MCF 10A (cell line): ENCODE measurements around the gene UBE3A. TPM values are rescaled to one million over a fixed set of nuclear protein-coding genes. Genes with fewer than 3 reads are reported as not detected.

ENCODE experiments used
- BruUV-seq: library from RNA; stranded (reverse); fragments of 400-500 nt; replicated peaks from 2 replicates; lab custom pipeline; 2021; lab: Mats Ljungman, UMichigan
- CTCF ChIA-PET: fragments of 300-600 bp; sonication (Branson Sonifier 250); formaldehyde crosslinking; extraction: SDS; loops from one replicate; lab custom pipeline; 2021; ENCODE audit warnings: antibody characterized with exemption, inconsistent platforms; lab: Yijun Ruan, JAX
- POLR2A ChIA-PET: fragments of 300-600, 350-650 bp; sonication (Branson Sonifier 250); formaldehyde crosslinking; extraction: SDS; loops from one replicate; lab custom pipeline; 2020; ENCODE audit warnings: antibody characterized with exemption, inconsistent platforms; lab: Yijun Ruan, JAX
- DNase-seq: peaks from one replicate; pipeline ENCODE4 v3.0.0-alpha.2; 2018; ENCODE audit not compliant: unreplicated experiment
- H3K27ac Mint-ChIP-seq: one replicate; pipeline ENCODE4 v1.8.0; 2022; ENCODE audit warnings: mild to moderate bottlenecking, low read depth, mixed read lengths; ENCODE audit not compliant: unreplicated experiment
- H3K27me3 Mint-ChIP-seq: one replicate; pipeline ENCODE4 v1.8.0; 2022; ENCODE audit warnings: mixed read lengths; ENCODE audit not compliant: insufficient read depth, unreplicated experiment
- H3K36me3 Mint-ChIP-seq: one replicate; pipeline ENCODE4 v1.8.0; 2022; ENCODE audit warnings: mild to moderate bottlenecking, moderate library complexity, mixed read lengths; ENCODE audit not compliant: insufficient read depth, unreplicated experiment
- H3K4me1 Mint-ChIP-seq: one replicate; pipeline ENCODE4 v1.8.0; 2022; ENCODE audit warnings: mixed read lengths; ENCODE audit not compliant: insufficient read depth, unreplicated experiment
- H3K4me3 Mint-ChIP-seq: one replicate; pipeline ENCODE4 v1.8.0; 2022; ENCODE audit warnings: mild to moderate bottlenecking, moderate library complexity, mixed read lengths; ENCODE audit not compliant: unreplicated experiment
- H3K9me3 Mint-ChIP-seq: one replicate; pipeline ENCODE4 v1.8.0; 2022; ENCODE audit warnings: mixed read lengths; ENCODE audit not compliant: unreplicated experiment
- intact Hi-C: fragments of 100-400 bp; cut with micrococcal nuclease; formaldehyde crosslinking; loops from 2 replicates; pipeline ENCODE4 v1.14.1; 2022
- total RNA-seq: library from RNA; stranded (reverse); gene quantifications from 2 replicates; pipeline ENCODE4 v1.2.3, GENCODE V29; 2022
- TF ChIP-seq, protein P1 (sequence below): fragments of 200-600 bp; IDR thresholded peaks from one replicate; pipeline ENCODE4 v1.8.0; 2022; ENCODE audit warnings: antibody characterized with exemption, mild to moderate bottlenecking; ENCODE audit not compliant: unreplicated experiment

Gene UBE3A
- total RNA-seq, 1 experiment from 2014 or later, result 101 TPM

DNA sequence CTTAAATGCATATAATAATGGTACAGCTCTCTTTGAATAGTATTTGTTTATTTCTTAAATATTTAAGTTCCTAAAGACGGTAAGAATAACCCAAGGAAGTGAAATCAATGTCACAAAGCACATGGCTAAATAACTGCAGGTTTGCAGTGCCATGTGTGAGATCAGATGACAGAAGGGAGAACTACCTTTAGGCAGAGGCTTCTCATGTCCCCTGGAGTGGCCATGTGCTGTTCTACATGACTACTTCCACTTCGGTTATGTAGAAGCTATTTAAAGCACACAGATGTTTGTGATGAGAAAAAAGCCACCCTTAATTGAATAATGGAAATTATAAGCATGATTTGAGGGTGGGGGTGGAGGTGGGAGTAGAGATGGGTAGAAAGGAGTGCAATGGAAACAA, 109.1 kb downstream of the UBE3A start:
- H3K4me3 Mint-ChIP-seq, result no peak overlapping the region
- intact Hi-C loops, result no loop called here
- peaks cover 36% of the 10 kb centered on the region for H3K36me3 Mint-ChIP-seq
- H3K27ac Mint-ChIP-seq, result no peak overlapping the region
- no peaks in the 10 kb centered on the region for H3K4me1 Mint-ChIP-seq
- peaks cover 2% of the 10 kb centered on the region for H3K9me3 Mint-ChIP-seq
- no TSS peak for BruUV-seq
- no peak for DNase-seq
- TF ChIP-seq, protein P1, sequence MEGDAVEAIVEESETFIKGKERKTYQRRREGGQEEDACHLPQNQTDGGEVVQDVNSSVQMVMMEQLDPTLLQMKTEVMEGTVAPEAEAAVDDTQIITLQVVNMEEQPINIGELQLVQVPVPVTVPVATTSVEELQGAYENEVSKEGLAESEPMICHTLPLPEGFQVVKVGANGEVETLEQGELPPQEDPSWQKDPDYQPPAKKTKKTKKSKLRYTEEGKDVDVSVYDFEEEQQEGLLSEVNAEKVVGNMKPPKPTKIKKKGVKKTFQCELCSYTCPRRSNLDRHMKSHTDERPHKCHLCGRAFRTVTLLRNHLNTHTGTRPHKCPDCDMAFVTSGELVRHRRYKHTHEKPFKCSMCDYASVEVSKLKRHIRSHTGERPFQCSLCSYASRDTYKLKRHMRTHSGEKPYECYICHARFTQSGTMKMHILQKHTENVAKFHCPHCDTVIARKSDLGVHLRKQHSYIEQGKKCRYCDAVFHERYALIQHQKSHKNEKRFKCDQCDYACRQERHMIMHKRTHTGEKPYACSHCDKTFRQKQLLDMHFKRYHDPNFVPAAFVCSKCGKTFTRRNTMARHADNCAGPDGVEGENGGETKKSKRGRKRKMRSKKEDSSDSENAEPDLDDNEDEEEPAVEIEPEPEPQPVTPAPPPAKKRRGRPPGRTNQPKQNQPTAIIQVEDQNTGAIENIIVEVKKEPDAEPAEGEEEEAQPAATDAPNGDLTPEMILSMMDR, result no peak
- H3K27me3 Mint-ChIP-seq, result no peaks in the 10 kb centered on the region
- CTCF ChIA-PET, result interaction anchor here (0.6 to 1.1 kb wide), 3 partner anchors 10 to 118 kb away, joined by 3 to 7 read pairs (median 4); no protein-coding TSS in a partner anchor
- POLR2A ChIA-PET, result interaction anchor here (0.6 to 0.8 kb wide), 2 partner anchors 11 to 110 kb away, joined by 3 read pairs; no protein-coding TSS in a partner anchor

DNA sequence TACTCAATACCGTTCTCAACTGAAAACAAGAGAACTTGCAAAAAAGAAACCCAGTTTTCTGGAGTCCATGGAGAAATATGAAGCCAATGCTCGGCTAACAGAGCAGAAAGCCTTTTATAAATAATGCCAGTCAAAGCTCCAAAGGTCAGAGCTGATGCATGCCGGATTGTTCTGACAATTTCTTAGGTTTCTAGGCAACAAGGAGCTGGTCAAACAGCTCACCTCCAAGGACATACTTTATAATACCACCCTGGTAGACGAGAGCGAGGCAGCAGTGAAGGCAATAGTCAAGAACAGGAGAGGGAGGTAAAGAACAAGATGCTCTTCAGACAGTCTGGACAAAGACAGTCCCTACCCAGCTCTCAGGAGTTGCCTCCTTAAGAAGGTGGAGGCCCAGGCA, 111.1 kb downstream of the UBE3A start:
- Mint-ChIP-seq H3K4me3 (no peak overlapping the region), H3K9me3 (peaks cover 6% of the 10 kb centered on the region), H3K36me3 (peaks cover 30% of the 10 kb centered on the region), H3K27ac (no peak overlapping the region), H3K4me1 (no peaks in the 10 kb centered on the region), H3K27me3 (no peaks in the 10 kb centered on the region)
- TF ChIP-seq, protein P1, result no peak
- DNase-seq, result no peak
- intact Hi-C loops, result no loop called here
- POLR2A ChIA-PET, result interaction anchor here (0.9 kb wide), 1 partner anchor 109 kb away, joined by 3 read pairs; no protein-coding TSS in a partner anchor
- BruUV-seq, result no TSS peak
- CTCF ChIA-PET, result no interaction called here

DNA sequence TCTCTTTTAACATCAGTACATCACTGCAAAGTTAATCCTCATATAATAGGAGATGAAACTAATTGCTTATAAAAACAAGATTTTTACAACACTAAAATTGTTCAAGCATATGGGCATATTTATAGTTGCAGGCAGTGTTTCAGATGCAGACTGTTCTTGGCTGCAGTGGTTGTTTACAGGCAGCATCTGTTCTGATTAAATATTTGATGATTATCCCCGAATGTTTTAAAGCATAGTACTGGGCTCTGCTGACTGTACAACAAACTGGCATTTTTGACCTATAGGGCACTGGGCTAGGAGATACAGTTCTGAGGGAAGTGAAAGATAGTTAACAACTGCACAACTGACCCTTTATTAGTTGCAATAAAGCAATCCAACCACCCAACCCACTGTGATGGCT, 113.6 kb downstream of the UBE3A start:
- no peak for DNase-seq
- peaks cover 11% of the 10 kb centered on the region for H3K36me3 Mint-ChIP-seq
- TF ChIP-seq, protein P1, result no peak
- H3K9me3 Mint-ChIP-seq, result peaks cover 14% of the 10 kb centered on the region
- ChIA-PET POLR2A (no interaction called here), CTCF (interaction anchor here (0.5 to 0.6 kb wide), 2 partner anchors 151 to 183 kb away, joined by 3 read pairs; no protein-coding TSS in a partner anchor)
- H3K4me3 Mint-ChIP-seq, result no peak overlapping the region
- BruUV-seq, result no TSS peak
- no peaks in the 10 kb centered on the region for H3K27me3 Mint-ChIP-seq
- no peaks in the 10 kb centered on the region for H3K4me1 Mint-ChIP-seq
- no peak overlapping the region for H3K27ac Mint-ChIP-seq
- intact Hi-C loops, result no loop called here

DNA sequence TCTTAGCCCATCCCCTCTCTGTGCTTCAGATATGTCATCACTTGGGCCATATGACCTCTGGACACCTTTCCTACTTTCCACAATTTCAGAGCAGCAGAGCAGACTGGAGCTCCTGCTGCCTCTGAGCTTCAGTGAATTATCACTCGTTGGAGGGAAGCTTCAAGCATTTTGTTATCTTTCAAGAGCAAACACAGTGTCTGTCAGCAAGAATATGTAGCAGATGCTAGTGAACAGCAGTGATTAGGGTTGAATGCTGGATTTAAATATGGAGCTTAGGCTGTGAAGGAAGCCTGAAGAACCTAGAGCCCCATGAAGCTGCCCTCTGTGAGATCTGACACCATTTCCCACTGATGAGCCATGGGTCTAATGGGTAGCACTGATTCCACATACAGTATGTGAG, 115.4 kb downstream of the UBE3A start:
- no peak for DNase-seq
- Mint-ChIP-seq H3K9me3 (peaks cover 22% of the 10 kb centered on the region), H3K36me3 (peaks cover 10% of the 10 kb centered on the region), H3K27ac (no peak overlapping the region), H3K4me3 (no peak overlapping the region), H3K27me3 (no peaks in the 10 kb centered on the region), H3K4me1 (no peaks in the 10 kb centered on the region)
- CTCF ChIA-PET, result interaction anchor here (0.6 to 1.1 kb wide), 2 partner anchors 175 to 177 kb away, joined by 3 read pairs; no protein-coding TSS in a partner anchor
- intact Hi-C loops, result no loop called here
- TF ChIP-seq, protein P1, result no peak
- BruUV-seq, result no TSS peak
- POLR2A ChIA-PET, result interaction anchor here (0.7 to 1.1 kb wide), 2 partner anchors 9 to 111 kb away, joined by 3 read pairs; no protein-coding TSS in a partner anchor
